Neutrophil (primary cell): ENCODE results near the gene ASB15.

Experiments used
- H3K27ac ChIP-seq: fragments of 200-600 bp; sonication (generic); 2 replicates; pipeline ENCODE4 v1.5.1; 2016; ENCODE audit warnings: mild to moderate bottlenecking, moderate library complexity
- H3K27me3 ChIP-seq: fragments of 200-600 bp; sonication (generic); 2 replicates; pipeline ENCODE4 v1.6.0; 2016; ENCODE audit warnings: mild to moderate bottlenecking
- H3K36me3 ChIP-seq: fragments of 200-600 bp; sonication (generic); 2 replicates; pipeline ENCODE4 v1.5.1; 2017
- H3K4me1 ChIP-seq, 2 experiments: fragments of 200-600 bp in 1 of 2; sonication (generic) in 1 of 2; 1 replicate in 1 of 2; 2 replicates in 1 of 2; pipeline versions ENCODE4 v1.5.1 to v1.6.1; 2013 to 2016; ENCODE audit warnings: low read depth in 1 of 2, low read length in 1 of 2, mild to moderate bottlenecking in 1 of 2, moderate library complexity in 1 of 2; ENCODE audit not compliant: control insufficient read depth in 1 of 2, insufficient read depth in 1 of 2
- H3K4me3 ChIP-seq, 2 experiments: fragments of 200-600 bp in 1 of 2; sonication (generic) in 1 of 2; 1 replicate in 1 of 2; 2 replicates in 1 of 2; pipeline ENCODE4 v1.5.1; 2013 to 2016; ENCODE audit warnings: low read depth in 1 of 2, low read length in 1 of 2, mild to moderate bottlenecking in 1 of 2, moderate library complexity in 1 of 2
- H3K9me3 ChIP-seq: fragments of 200-600 bp; sonication (generic); 2 replicates; pipeline ENCODE4 v1.5.1; 2016
- CTCF ChIP-seq: fragments of 200-600 bp; sonication (generic); IDR thresholded peaks from 2 replicates; pipeline ENCODE4 v1.5.1; 2016; ENCODE audit warnings: antibody characterized with exemption

Gene ASB15

DNA sequence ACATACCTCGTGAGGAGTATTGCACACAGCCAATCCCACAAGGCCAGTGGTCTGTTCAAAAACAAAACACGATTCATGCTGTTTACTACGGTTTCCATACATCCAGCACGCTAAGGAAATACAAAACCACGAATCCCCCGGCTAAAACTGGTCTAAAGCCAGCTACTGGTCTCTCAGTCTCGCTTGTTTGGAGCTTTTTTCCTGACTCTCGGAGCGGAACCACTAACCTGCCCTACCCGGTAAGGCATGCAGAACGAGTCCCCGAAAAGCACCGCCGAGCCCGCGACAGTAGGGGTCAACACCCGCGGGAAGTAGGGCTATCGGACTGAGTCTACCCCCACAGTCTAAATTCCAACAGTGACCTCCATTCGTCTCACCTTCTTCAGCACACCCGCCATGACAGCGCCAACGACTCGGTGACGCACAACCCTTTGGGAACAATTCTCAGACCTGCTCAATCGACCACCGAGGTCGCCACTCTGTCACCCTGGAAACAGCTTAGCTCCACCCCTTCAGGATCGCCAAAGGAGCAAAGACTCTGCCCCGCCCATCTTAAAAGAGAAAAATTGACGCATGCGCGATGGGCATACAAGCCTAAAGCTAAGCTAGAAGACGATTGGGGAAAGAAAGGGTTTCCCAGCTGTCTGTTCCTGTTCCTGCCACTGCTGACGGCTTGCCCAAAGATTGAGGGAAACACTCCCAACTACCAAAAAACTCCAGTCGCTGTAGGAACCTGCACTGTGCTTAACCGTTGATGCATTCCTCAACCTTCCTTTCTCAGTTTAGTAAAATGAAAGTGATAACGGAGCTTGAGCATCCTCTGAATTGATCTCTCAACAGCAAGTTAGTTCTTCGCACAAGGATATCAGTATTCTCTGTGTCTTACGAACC, 44.0 kb upstream of the ASB15 start, which contains the start of gene NDUFA5:
NDUFA5 (minus strand) TSS at position 421 of the 891 bp plus-strand sequence; CDS start at position 398, 23 bp downstream.
- Histone ChIP-seq H3K27me3 (peaks cover 30% of the 10 kb centered on the region), H3K4me3 (peak within 1 kb of the TSS; percentile 64 to 74), H3K27ac (peak within 1 kb of the TSS; percentile 70), H3K36me3 (peaks cover 8% of the 10 kb centered on the region), H3K4me1 (peaks cover 5 to 13% of the 10 kb centered on the region in 2 experiments), H3K9me3 (no peaks in the 10 kb centered on the region)
- TF ChIP-seq CTCF, result peak; percentile 8

- Histone ChIP-seq H3K27ac (peak overlapping the region; percentile 70), H3K27me3 (peaks cover 30% of the 10 kb centered on the region), H3K4me1 (peaks cover 5 to 13% of the 10 kb centered on the region in 2 experiments), H3K9me3 (no peaks in the 10 kb centered on the region), H3K4me3 (peak overlapping the region; percentile 64 to 74), H3K36me3 (peaks cover 3% of the 10 kb centered on the region)
- no peak for TF ChIP-seq CTCF
Observed at GRCh38 chr7:123558289-123558874, 43.2 kb upstream of the ASB15 start.

- no peak for TF ChIP-seq CTCF
- no peaks in the 10 kb centered on the region for H3K9me3 ChIP-seq
- no peak overlapping the region for H3K4me3 ChIP-seq
Observed at GRCh38 chr7:123562121-123562520, 39.5 kb upstream of the ASB15 start.

GRCh38 chr7:123569352-123570010, 32.1 kb upstream of the ASB15 start:
- H3K4me1 ChIP-seq, result peaks cover 0 to 4% of the 10 kb centered on the region in 2 experiments
- TF ChIP-seq CTCF, result no peak
- H3K36me3 ChIP-seq, result no peaks in the 10 kb centered on the region
- no peak overlapping the region for H3K27ac ChIP-seq
- H3K4me3 ChIP-seq, result no peak overlapping the region
- no peaks in the 10 kb centered on the region for H3K9me3 ChIP-seq
- H3K27me3 ChIP-seq, result no peaks in the 10 kb centered on the region

More at GRCh38 chr7:123562121-123562520, 39.5 kb upstream of the ASB15 start:
- Histone ChIP-seq H3K27ac (no peak overlapping the region), H3K4me1 (peaks cover 1 to 9% of the 10 kb centered on the region in 2 experiments), H3K27me3 (peaks cover 30% of the 10 kb centered on the region), H3K36me3 (no peaks in the 10 kb centered on the region)

- H3K9me3 ChIP-seq, result no peaks in the 10 kb centered on the region
- no peaks in the 10 kb centered on the region for H3K27me3 ChIP-seq
- no peak for TF ChIP-seq CTCF
- H3K36me3 ChIP-seq, result no peaks in the 10 kb centered on the region
- no peak overlapping the region for H3K27ac ChIP-seq
- no peak overlapping the region for H3K4me3 ChIP-seq
- H3K4me1 ChIP-seq, result peaks cover 0 to 5% of the 10 kb centered on the region in 2 experiments
Observed at GRCh38 chr7:123570390-123571182, 31.0 kb upstream of the ASB15 start.
